ENCODE results near the gene ERBIN.

GRCh38 chr5:66004216-66004615, 77.8 kb downstream of the ERBIN start:
- TF ChIP-seq CTCF (IDR thresholded peaks at IDR 0.05) (no peak), POLR2A (IDR thresholded peaks at IDR 0.05) (no peak)

Data from thyroid gland (tissue), 4 donors.